Smooth muscle cell (in vitro differentiated cells): ENCODE results near the gene MAFG. TPM values are rescaled to one million over a fixed set of nuclear protein-coding genes. Genes with fewer than 3 reads are reported as not detected.

Experiments
- DNase-seq: peaks from one replicate; lab custom pipeline; 2025; ENCODE audit not compliant: unreplicated experiment; lab: John Stamatoyannopoulos, UW
- H2AFZ ChIP-seq: fragments of 200-600 bp; sonication (generic); 2 replicates; pipeline ENCODE4 v1.6.0; 2016; ENCODE audit warnings: antibody characterized with exemption, low read depth, mild to moderate bottlenecking
- H3F3A ChIP-seq: fragments of 200-600 bp; sonication (generic); 2 replicates; pipeline ENCODE4 v1.6.0; 2017; ENCODE audit warnings: antibody characterized with exemption, low read depth
- H3K27ac ChIP-seq: fragments of 200-600 bp; sonication (generic); 2 replicates; pipeline ENCODE4 v1.5.1; 2016; ENCODE audit warnings: low read depth, mild to moderate bottlenecking
- H3K27me3 ChIP-seq: fragments of 200-600 bp; sonication (generic); 2 replicates; pipeline ENCODE4 v1.6.1; 2016; ENCODE audit warnings: low read depth, mild to moderate bottlenecking
- H3K36me3 ChIP-seq: fragments of 200-600 bp; sonication (generic); 2 replicates; pipeline ENCODE4 v1.5.1; 2016; ENCODE audit warnings: low read depth
- H3K4me1 ChIP-seq: fragments of 200-600 bp; sonication (generic); 2 replicates; pipeline ENCODE4 v1.5.1; 2016; ENCODE audit warnings: low read depth
- H3K4me2 ChIP-seq: fragments of 200-600 bp; sonication (generic); 2 replicates; pipeline ENCODE4 v1.6.0; 2016; ENCODE audit warnings: mild to moderate bottlenecking
- H3K4me3 ChIP-seq: fragments of 200-600 bp; sonication (generic); 2 replicates; pipeline ENCODE4 v1.5.1; 2016; ENCODE audit warnings: mild to moderate bottlenecking
- H3K79me2 ChIP-seq: fragments of 200-600 bp; sonication (generic); 2 replicates; pipeline ENCODE4 v1.6.0; 2016; ENCODE audit warnings: low read depth, mild to moderate bottlenecking
- H3K9ac ChIP-seq: fragments of 200-600 bp; sonication (generic); 2 replicates; pipeline ENCODE4 v1.6.0; 2016; ENCODE audit warnings: low read depth
- H3K9me3 ChIP-seq: fragments of 200-600 bp; sonication (generic); replicated peaks from 2 replicates; pipeline ENCODE4 v1.5.1; 2016; ENCODE audit warnings: low read depth
- H4K20me1 ChIP-seq: fragments of 200-600 bp; sonication (generic); 2 replicates; pipeline ENCODE4 v1.6.0; 2016; ENCODE audit warnings: low read depth
- CTCF ChIP-seq: fragments of 200-600 bp; sonication (generic); IDR thresholded peaks from 2 replicates; pipeline ENCODE4 v1.5.1; 2017; ENCODE audit warnings: borderline replicate concordance, mild to moderate bottlenecking, antibody characterized with exemption; ENCODE audit not compliant: insufficient read depth, poor library complexity, severe bottlenecking
- WGBS: methylation state at CpG from one replicate; pipeline ENCODE4 v1.1.7; 2016; ENCODE audit warnings: low lambda C conversion rate; 5-methylcytosine and 5-hydroxymethylcytosine counted together
- polyA plus RNA-seq: library from polyadenylated mRNA; unstranded; fragments of >200 nt; fragmentation: Nextera tagmentation; extraction: Ambion mirVana; gene quantifications from 2 replicates; pipeline ENCODE4 v1.2.1, GENCODE V29; 2016
- total RNA-seq: library from RNA; depleted of rRNA; stranded (reverse); fragments of >200 nt; gene quantifications from 2 replicates; pipeline ENCODE4 v1.2.3, GENCODE V29; 2014

The MAFG gene
- total and polyA plus RNA-seq, 2 experiments from 2014 or later, result 15.3 to 30.3 TPM

- Histone ChIP-seq H3K27me3 (no peaks in the 10 kb centered on the region), H3K4me3 (no peak overlapping the region), H3K79me2 (peaks cover 96% of the 10 kb centered on the region), H3K4me1 (peaks cover 30% of the 10 kb centered on the region), H3F3A (peaks cover 14% of the 10 kb centered on the region), H3K4me2 (no peak overlapping the region), H2AFZ (no peak overlapping the region), H3K27ac (no peak overlapping the region), H3K36me3 (no peaks in the 10 kb centered on the region), H4K20me1 (peaks cover 90% of the 10 kb centered on the region), H3K9me3 (no peaks in the 10 kb centered on the region), H3K9ac (no peak overlapping the region)
- no peak for TF ChIP-seq CTCF
- no peak for DNase-seq
- 97% methylated on average over 23 of the region's 23 CpGs for WGBS
These were observed 5.5 kb downstream of the MAFG start for GRCh38 chr17:81921996-81922565.

GRCh38 chr17:81921537-81921862, 6.0 kb downstream of the MAFG start:
- Histone ChIP-seq H3K4me1 (peaks cover 29% of the 10 kb centered on the region), H3K4me3 (no peak overlapping the region), H3K27me3 (no peaks in the 10 kb centered on the region), H4K20me1 (peaks cover 93% of the 10 kb centered on the region), H3K4me2 (no peak overlapping the region), H3K36me3 (no peaks in the 10 kb centered on the region), H3K27ac (no peak overlapping the region), H3K79me2 (peaks cover 93% of the 10 kb centered on the region), H2AFZ (no peak overlapping the region), H3K9ac (no peak overlapping the region), H3F3A (peaks cover 8% of the 10 kb centered on the region), H3K9me3 (no peaks in the 10 kb centered on the region)
- 97% methylated on average over 3 of the region's 3 CpGs for WGBS
- DNase-seq, result no peak
- TF ChIP-seq CTCF, result no peak

DNA sequence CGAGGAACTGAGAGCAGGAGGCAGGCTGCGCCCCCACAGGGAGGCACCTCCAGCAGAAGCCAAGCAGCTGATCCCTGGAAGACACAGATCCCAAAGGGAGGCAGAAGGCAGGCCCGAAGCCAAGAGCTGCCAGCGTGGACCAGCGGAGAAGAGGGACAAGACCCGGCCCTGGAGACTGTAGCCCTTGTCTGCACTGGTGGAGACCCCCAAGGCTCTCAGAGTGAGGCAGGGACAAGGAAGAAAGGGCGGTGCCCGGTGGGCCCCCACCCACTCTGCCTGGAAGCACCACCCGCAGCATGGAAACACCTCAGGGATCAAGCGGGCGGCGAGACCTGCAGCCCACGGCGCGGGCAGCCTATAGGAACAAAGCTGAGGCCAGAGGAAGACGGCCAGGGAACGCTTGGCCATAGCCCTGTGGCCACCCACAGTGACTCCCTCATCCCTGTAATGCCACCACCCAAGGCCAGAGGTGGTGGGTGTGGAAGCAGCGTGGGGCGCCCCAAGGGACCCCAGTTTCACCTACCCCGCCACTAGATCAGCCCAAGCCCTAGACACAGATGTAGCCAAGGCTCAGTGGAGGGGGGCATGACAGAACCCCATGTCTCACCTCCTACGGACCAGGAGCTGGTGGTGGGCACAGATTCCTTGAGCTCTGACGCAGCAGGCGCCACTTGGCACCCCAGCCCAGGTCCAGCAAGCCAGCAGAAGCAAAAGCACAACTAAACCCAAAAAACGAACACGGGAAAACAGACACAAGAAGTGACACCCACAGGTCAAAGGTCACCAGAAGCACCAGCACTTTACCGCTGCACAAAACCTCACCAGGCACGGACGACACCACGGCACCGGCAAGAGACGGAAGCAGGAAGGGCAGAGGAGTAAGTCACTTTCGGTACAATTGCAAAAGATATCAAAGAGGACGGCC, 6.7 kb downstream of the MAFG start:
- no peak for TF ChIP-seq CTCF
- no peaks in the 10 kb centered on the region for H3K9me3 ChIP-seq
- H3K4me1 ChIP-seq, result peaks cover 23% of the 10 kb centered on the region
- no peaks in the 10 kb centered on the region for H3K27me3 ChIP-seq
- no peaks in the 10 kb centered on the region for H3K36me3 ChIP-seq
- H3K79me2 ChIP-seq, result peaks cover 90% of the 10 kb centered on the region
- H3K4me3 ChIP-seq, result no peak overlapping the region
- peaks cover 91% of the 10 kb centered on the region for H4K20me1 ChIP-seq
- no peak overlapping the region for H2AFZ ChIP-seq
- no peak for DNase-seq
- no peak overlapping the region for H3K9ac ChIP-seq
- H3K27ac ChIP-seq, result no peak overlapping the region
- H3F3A ChIP-seq, result peaks cover 4% of the 10 kb centered on the region
- WGBS, result 94% methylated on average over 33 of the region's 33 CpGs
- H3K4me2 ChIP-seq, result no peak overlapping the region
